ENCODE measurements around the gene CCDC91. TPM values are rescaled to one million over a fixed set of nuclear protein-coding genes. Genes with fewer than 3 reads are reported as not detected.

The CCDC91 gene
- total and polyA plus RNA-seq, 2 of the 4 experiments (the other 2 are of a cell fraction) = 8.6 to 14.7 TPM

GRCh38 chr12:28427046-28427445, 236.8 kb downstream of the CCDC91 start:
- 0 out of 2 replicates have a peak, but pooled peaks cover 1% of the 10 kb centered on the region for H3K4me1 ChIP-seq (ENCODE audit: control insufficient read depth, insufficient read depth, low read length)
- H2BK20ac ChIP-seq (ENCODE audit: low read depth, low read length) = no peak overlapping the region
- H2BK120ac ChIP-seq (ENCODE audit: low read depth, low read length) = no peak overlapping the region
- no peak overlapping the region for H4K5ac ChIP-seq (ENCODE audit: low read depth, low read length)
- H3K9ac ChIP-seq (ENCODE audit: low read depth, low read length) = no peak overlapping the region
- no peaks in the 10 kb centered on the region for H3K27me3 ChIP-seq (ENCODE audit: control insufficient read depth, insufficient read depth, low read length)
- H2BK15ac ChIP-seq (ENCODE audit: low read depth, low read length) = no peak overlapping the region
- no peaks in the 10 kb centered on the region for H3K36me3 ChIP-seq (ENCODE audit: control insufficient read depth, insufficient read depth, low read length)
- no peaks in the 10 kb centered on the region for H3K79me1 ChIP-seq (ENCODE audit: low read depth in 1 of 2, low read length in 2 of 2)
- H3K14ac ChIP-seq (replicated peaks; ENCODE audit: low read depth, low read length) = no peak overlapping the region
- intact Hi-C loops (cut with micrococcal nuclease) (no loop called here), dilution Hi-C loops (cut with HindIII; ENCODE audit: low sequenced_read_pairs, unreplicated experiment) (no loop called here), in situ Hi-C loops (cut with MboI; ENCODE audit: low sequenced_read_pairs) (no loop called here)
- no peak overlapping the region for H3K18ac ChIP-seq (ENCODE audit: low read depth, low read length)
- H3K9me1 ChIP-seq (ENCODE audit: insufficient read depth, low read length) = no peaks in the 10 kb centered on the region
- H2AFZ ChIP-seq (replicated peaks; ENCODE audit: low read length, poor library complexity) = no peak overlapping the region
- ATAC-seq (ENCODE audit: low read depth) (no peak), DNase-seq (no peak)
- H2AK9ac ChIP-seq (replicated peaks; ENCODE audit: low read depth, low read length, poor library complexity) = no peak overlapping the region
- H3K4ac ChIP-seq (ENCODE audit: low read depth, low read length) = no peak overlapping the region
- H3K9me3 ChIP-seq (ENCODE audit: control insufficient read depth, insufficient read depth, low read length) = no peaks in the 10 kb centered on the region
- H4K20me1 ChIP-seq (ENCODE audit: insufficient read depth, low read length) = no peaks in the 10 kb centered on the region
- CTCF ChIA-PET = no interaction called here
- no peak overlapping the region for H3K4me2 ChIP-seq (ENCODE audit: low read depth, low read length)
- H4K8ac ChIP-seq (ENCODE audit: low read depth in 2 of 2, low read length in 2 of 2) = no peak overlapping the region
- H3K23ac ChIP-seq (ENCODE audit: low read depth, low read length) = no peak overlapping the region
- WGBS, 2 experiments (ENCODE audit: extremely low coverage in 2 of 2, insufficient read length in 1 of 2) = no CpG with 5 or more reads among the region's 3 CpGs
- no peak overlapping the region for H2BK5ac ChIP-seq (ENCODE audit: low read depth, low read length, poor library complexity, severe bottlenecking)
- no peak overlapping the region for H4K91ac ChIP-seq (ENCODE audit: insufficient read depth, low read depth, low read length)
- H3K27ac ChIP-seq (ENCODE audit: insufficient read depth, low read length) = no peak overlapping the region
- TF ChIP-seq BHLHE40 (IDR thresholded peaks at IDR 0.05; ENCODE audit: low read depth, low read length) (no peak), RCOR1 (IDR thresholded peaks at IDR 0.05; ENCODE audit: insufficient replicate concordance, low read length) (no peak), CTCF (conservative IDR thresholded peaks at IDR 0.05; ENCODE audit: low read depth, low read length) (no peak), RFX5 (IDR thresholded peaks at IDR 0.05; ENCODE audit: low read depth, low read length) (no peak), CHD1 (IDR thresholded peaks at IDR 0.05; ENCODE audit: low read depth, low read length) (no peak), FOS (IDR thresholded peaks at IDR 0.05; ENCODE audit: low read depth, low read length) (no peak), CEBPB (IDR thresholded peaks at IDR 0.05; ENCODE audit: low read depth, low read length) (no peak), USF2 (IDR thresholded peaks at IDR 0.05; ENCODE audit: low read depth, low read length) (no peak), MXI1 (IDR thresholded peaks at IDR 0.05; ENCODE audit: borderline replicate concordance, low read depth, low read length) (no peak), SMC3 (IDR thresholded peaks at IDR 0.05; ENCODE audit: low read depth, low read length) (no peak), ELK1 (IDR thresholded peaks at IDR 0.05; ENCODE audit: borderline replicate concordance, low read depth, low read length) (no peak), MAZ (IDR thresholded peaks at IDR 0.05; ENCODE audit: borderline replicate concordance, low read depth, low read length) (no peak), POLR2A (IDR thresholded peaks at IDR 0.05; ENCODE audit: low read depth, low read length) (no peak), RAD21 (IDR thresholded peaks at IDR 0.05; ENCODE audit: low read length) (no peak), MAFK (IDR thresholded peaks at IDR 0.05; ENCODE audit: low read depth, low read length) (no peak), NFE2L2 (IDR thresholded peaks at IDR 0.05; ENCODE audit: low read depth, low read length) (no peak)
- POLR2A ChIA-PET (ENCODE audit: unreplicated experiment) = no interaction called here
- no peak overlapping the region for H2AK5ac ChIP-seq (ENCODE audit: low read depth, low read length)
- no peak overlapping the region for H3K56ac ChIP-seq (ENCODE audit: extremely low read depth, insufficient read depth, low read length)
- no peak overlapping the region for H3K4me3 ChIP-seq (ENCODE audit: insufficient read depth, low read depth, low read length)
- BruUV-seq (replicated peaks) = no TSS peak

All from IMR-90 (cell line).